K562 (cell line): ENCODE measurements around the gene SMIM17. TPM values are rescaled to one million over a fixed set of nuclear protein-coding genes. Genes with fewer than 3 reads are reported as not detected.

Experiments used
- ATAC-seq: fragments of 200-7000 bp; cut with Tn5 transposase; 3 replicates; pipeline ENCODE4 v1.9.1; 2020; ENCODE audit warnings: moderate library complexity
- BruUV-seq: library from RNA; stranded (reverse); fragments of 400-500 nt; replicated peaks from 2 replicates; lab custom pipeline; 2021; lab: Mats Ljungman, UMichigan
- CTCF ChIA-PET: fragments of 300-600 bp; formaldehyde crosslinking; extraction: SDS; loops from one replicate; lab custom pipeline; 2021; ENCODE audit warnings: low intra/inter-chr PET ratio; lab: Yijun Ruan, JAX
- POLR2A ChIA-PET: fragments of 300-600, 350-650 bp; sonication (Branson Sonifier 250); formaldehyde crosslinking; extraction: SDS; loops from one replicate; lab custom pipeline; 2021; ENCODE audit warnings: antibody characterized with exemption, inconsistent platforms; lab: Yijun Ruan, JAX
- DNase-seq, 4 experiments: peaks; one replicate each; pipeline versions ENCODE4 v3.0.0 to v3.0.0-alpha.2; 2011 to 2018; ENCODE audit warnings: low spot score in 3 of 4, mixed read lengths in 3 of 4; ENCODE audit errors: extremely low read depth in 1 of 4
- FAIRE-seq: peaks from 2 replicates; lab custom pipeline; 2011; peaks lifted over from hg19 to GRCh38; lab: Jason Lieb, UNC
- H2AFZ ChIP-seq: 2 replicates; pipeline ENCODE4 v1.6.0; 2011; ENCODE audit warnings: low read depth, low read length, control low read depth, inconsistent platforms
- H3K27ac ChIP-seq: fragments of 200-600 bp; 3 replicates; pipeline ENCODE4 v1.8.0; 2011; ENCODE audit warnings: low read depth, mild to moderate bottlenecking, control low read depth, inconsistent platforms, low read length, moderate library complexity, mixed read lengths; ENCODE audit errors: extremely low read depth
- H3K27me3 ChIP-seq, 2 experiments: fragments of 300-600 bp in 1 of 2; 2 replicates in 1 of 2; 3 replicates in 1 of 2; pipeline versions ENCODE4 v1.6.0 to v1.8.0; 2011; ENCODE audit warnings: inconsistent platforms in 2 of 2, low read length in 2 of 2, mild to moderate bottlenecking in 1 of 2, mixed read lengths in 1 of 2, moderate library complexity in 1 of 2; ENCODE audit not compliant: control insufficient read depth in 2 of 2, insufficient read depth in 2 of 2
- H3K36me3 ChIP-seq: fragments of 300-600 bp; 3 replicates; pipeline ENCODE4 v1.8.0; 2011; ENCODE audit warnings: mild to moderate bottlenecking, low read length, inconsistent platforms; ENCODE audit not compliant: control insufficient read depth, insufficient read depth
- H3K4me1 ChIP-seq, 2 experiments: fragments of 200-600 bp in 1 of 2; replicated peaks in 1 of 2; 2 replicates in 1 of 2; 3 replicates in 1 of 2; pipeline versions ENCODE4 v1.5.1 to v1.8.0; 2011; ENCODE audit warnings: inconsistent platforms in 2 of 2, low read length in 2 of 2, mild to moderate bottlenecking in 1 of 2, mixed read lengths in 1 of 2, moderate library complexity in 1 of 2; ENCODE audit not compliant: control insufficient read depth in 2 of 2, insufficient read depth in 2 of 2
- H3K4me2 ChIP-seq: 2 replicates; pipeline ENCODE4 v1.6.1; 2011; ENCODE audit warnings: low read length, control low read depth, inconsistent platforms, mixed read lengths; ENCODE audit not compliant: insufficient read depth
- H3K4me3 ChIP-seq: fragments of 200-600 bp; sonication (generic), shearing (Covaris generic); 2 replicates; pipeline ENCODE4 v1.5.1; 2016; ENCODE audit warnings: control low read depth, inconsistent platforms
- H3K79me2 ChIP-seq: fragments of 200-600 bp; 3 replicates; pipeline ENCODE4 v1.8.0; 2011; ENCODE audit warnings: low read length, inconsistent platforms; ENCODE audit not compliant: control insufficient read depth, insufficient read depth
- H3K9ac ChIP-seq, 2 experiments: 2 replicates each; pipeline versions ENCODE4 v1.6.0 to v1.6.1; 2011; ENCODE audit warnings: low read depth in 2 of 2, low read length in 2 of 2, control low read depth in 1 of 2, inconsistent platforms in 1 of 2, mild to moderate bottlenecking in 1 of 2, mixed read lengths in 1 of 2; ENCODE audit not compliant: insufficient read depth in 1 of 2
- H3K9me1 ChIP-seq: one replicate; pipeline ENCODE4 v1.6.0; 2011; ENCODE audit warnings: inconsistent platforms, mild to moderate bottlenecking, low read length, moderate library complexity; ENCODE audit not compliant: control insufficient read depth, insufficient read depth
- H3K9me3 ChIP-seq: replicated peaks from 2 replicates; pipeline ENCODE4 v1.5.1; 2011; ENCODE audit warnings: low read depth, low read length, inconsistent platforms; ENCODE audit not compliant: control insufficient read depth, insufficient read depth
- H4K20me1 ChIP-seq: replicated peaks from 2 replicates; pipeline ENCODE4 v1.6.1; 2011; ENCODE audit warnings: low read length, inconsistent platforms, mixed read lengths; ENCODE audit not compliant: control insufficient read depth, insufficient read depth
- ADNP ChIP-seq: fragments of 200-800 bp; sonication (Bioruptor generic); IDR thresholded peaks from 2 replicates; pipeline ENCODE4 v1.6.1; 2016; ENCODE audit warnings: missing genetic modification characterization, missing compliant biosample characterization
- CBX8 ChIP-seq: fragments of 200-600 bp; sonication (generic); IDR thresholded peaks from 2 replicates; pipeline ENCODE4 v1.6.1; 2012; ENCODE audit warnings: borderline replicate concordance, mixed run types, low read depth, mild to moderate bottlenecking, moderate library complexity, mixed read lengths, low read length, control low read depth, inconsistent platforms; ENCODE audit not compliant: poor library complexity, severe bottlenecking; ENCODE audit errors: extremely low read depth
- E2F3 ChIP-seq: fragments of 250-450 bp; sonication (Bioruptor Pico); IDR thresholded peaks from 2 replicates; pipeline ENCODE4 v1.4.0; 2020; ENCODE audit warnings: mild to moderate bottlenecking
- HOXB6 ChIP-seq: fragments of 250-450 bp; sonication (Bioruptor Pico); IDR thresholded peaks from 2 replicates; pipeline ENCODE4 v1.5.1; 2022; ENCODE audit warnings: mild to moderate bottlenecking, borderline replicate concordance
- KDM1A ChIP-seq, 2 experiments: fragments of 450-650 bp; IDR thresholded peaks; 2 replicates each; pipeline ENCODE4 v1.6.1; 2016; ENCODE audit warnings: mild to moderate bottlenecking in 2 of 2
- MTA1 ChIP-seq: fragments of 450-650 bp; IDR thresholded peaks from 2 replicates; pipeline ENCODE4 v1.6.1; 2017; ENCODE audit warnings: borderline replicate concordance
- MXI1 ChIP-seq: IDR thresholded peaks from 2 replicates; pipeline ENCODE4 v1.6.1; 2011; ENCODE audit warnings: low read depth, mild to moderate bottlenecking, improper control_type of control experiment, low read length
- NUFIP1 ChIP-seq: fragments of 450-650 bp; IDR thresholded peaks from 2 replicates; pipeline ENCODE4 v1.6.1; 2018; ENCODE audit not compliant: partially characterized antibody
- POLR2AphosphoS2 ChIP-seq: IDR thresholded peaks from 2 replicates; pipeline ENCODE4 v1.6.1; 2012; ENCODE audit warnings: low read length, improper control_type of control experiment
- PTRF ChIP-seq: fragments of 450-650 bp; IDR thresholded peaks from 2 replicates; pipeline ENCODE4 v1.6.1; 2016; ENCODE audit warnings: mild to moderate bottlenecking, missing genetic modification characterization, missing compliant biosample characterization
- ZKSCAN3 ChIP-seq: fragments of 250-450 bp; sonication (Bioruptor Pico); IDR thresholded peaks from 2 replicates; pipeline ENCODE4 v1.4.0; 2020
- ZNF23 ChIP-seq: fragments of 250-450 bp; sonication (Bioruptor Pico); IDR thresholded peaks from 2 replicates; pipeline ENCODE4 v1.4.0; 2020; ENCODE audit warnings: mild to moderate bottlenecking
- ZNF239 ChIP-seq: fragments of 250-450 bp; sonication (Bioruptor Pico); IDR thresholded peaks from 2 replicates; pipeline ENCODE4 v1.4.0; 2020; ENCODE audit warnings: mild to moderate bottlenecking
- WGBS: fragments of 100-300 bp; shearing (Covaris generic); methylation state at CpG from one replicate; pipeline ENCODE4 v1.1.6; 2016; ENCODE audit warnings: low coverage, mixed read lengths; ENCODE audit not compliant: insufficient coverage; ENCODE audit errors: missing lambda C conversion rate; 5-methylcytosine and 5-hydroxymethylcytosine counted together
- in situ Hi-C: fragments of 300-500 bp; cut with MboI; formaldehyde crosslinking; loops from 4 replicates; pipeline ENCODE4 v1.15.0; 2018; ENCODE audit warnings: inconsistent platforms, mixed read lengths
- intact Hi-C: fragments of 100-400 bp; cut with micrococcal nuclease; formaldehyde crosslinking; loops from 2 replicates; pipeline ENCODE4 v1.14.2; 2022
- polyA plus RNA-seq, 8 experiments: library from polyadenylated mRNA; depleted of rRNA in 4 of 8; stranded (reverse) in 5 of 8; unstranded in 3 of 8; fragments of >200 nt; fragmentation: Nextera tagmentation in 2 of 8; fragmentation: Illumina TruSeq in 1 of 8; extraction: Ambion mirVana in 2 of 8; extraction: Trizol in 1 of 8; gene quantifications; 2 replicates each; pipeline versions ENCODE4 v1.2.1 to v1.2.3, GENCODE V29; 2011 to 2014; ENCODE audit warnings: inconsistent platforms in 1 of 8, missing spikeins in 1 of 8
- total RNA-seq, 7 experiments: library from RNA; depleted of rRNA in 6 of 7; stranded (reverse); fragments of >200 nt in 6 of 7; fragmentation: Illumina TruSeq in 2 of 7; extraction: Trizol in 2 of 7; gene quantifications; 2 replicates each; pipeline versions ENCODE4 v1.2.1 to v1.2.3, GENCODE V29; 2011 to 2021; ENCODE audit warnings: low replicate concordance in 1 of 7
- TF ChIP-seq, protein P1 (sequence below): fragments of 450-650 bp; formaldehyde crosslinking; IDR thresholded peaks from 2 replicates; pipeline ENCODE4 v1.4.0; 2020; ENCODE audit warnings: mild to moderate bottlenecking, moderate library complexity
- TF ChIP-seq, protein P2 (sequence below), 2 experiments: fragments of 200-800 bp in 1 of 2; sonication (Bioruptor generic) in 1 of 2; sonication (generic) in 1 of 2; formaldehyde crosslinking in 1 of 2; IDR thresholded peaks in 1 of 2; conservative IDR thresholded peaks in 1 of 2; 2 replicates each; pipeline versions ENCODE4 v1.5.0 to v1.6.1; 2016 to 2020; ENCODE audit warnings: missing compliant biosample characterization in 1 of 2, missing genetic modification characterization in 1 of 2, missing genetic modification reagents in 1 of 2
- TF ChIP-seq, protein P3 (sequence below): IDR thresholded peaks from 3 replicates; pipeline ENCODE4 v1.6.1; 2011; ENCODE audit warnings: borderline replicate concordance, mild to moderate bottlenecking, moderate library complexity; ENCODE audit not compliant: insufficient read length; ENCODE audit errors: extremely low read depth

Gene SMIM17
- total and polyA plus RNA-seq, 9 of the 15 experiments (the other 6 are each of a cell fraction or from before 2014, with no cell fraction given), result not detected

DNA sequence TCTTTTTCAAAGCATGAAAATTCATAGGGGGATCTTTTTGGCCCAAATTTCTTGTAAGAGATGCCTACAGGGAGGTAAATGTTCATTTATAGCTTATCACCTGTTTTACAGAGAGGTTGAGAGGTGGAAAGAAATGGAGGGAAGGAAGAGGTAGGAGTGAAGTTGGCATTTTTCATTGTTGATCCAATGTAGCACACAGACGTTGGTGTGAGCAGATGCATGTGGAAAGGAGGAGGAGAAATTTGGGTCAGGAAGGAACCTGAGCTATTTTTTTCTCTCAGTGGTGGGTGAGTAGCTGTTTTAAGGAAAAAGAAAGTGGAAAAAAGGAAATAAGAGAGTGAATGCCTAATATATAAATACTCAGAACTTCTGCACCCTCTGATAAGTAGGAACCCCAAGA lies 9.9 kb upstream of the SMIM17 start:
- Histone ChIP-seq H3K4me3 (no peak overlapping the region), H3K36me3 (no peaks in the 10 kb centered on the region), H3K27me3 (no peaks in the 10 kb centered on the region), H3K9me3 (peaks cover 1% of the 10 kb centered on the region; the same call in 1 of the 2 replicates), H3K79me2 (no peaks in the 10 kb centered on the region), H3K4me2 (no peak overlapping the region), H3K9me1 (no peaks in the 10 kb centered on the region), H3K4me1 (no peaks in the 10 kb centered on the region), H2AFZ (no peak overlapping the region), H4K20me1 (no peaks in the 10 kb centered on the region), H3K27ac (no peak overlapping the region), H3K9ac (no peak overlapping the region)
- FAIRE-seq (no peak), DNase-seq (no peak), ATAC-seq (no peak)
- intact Hi-C loops (no loop called here), in situ Hi-C loops (no loop called here)
- BruUV-seq, result no TSS peak
- POLR2A ChIA-PET, result no interaction called here
- CTCF ChIA-PET, result no interaction called here
- WGBS, result 0% methylated on average over 1 of the region's 1 CpG
- TF ChIP-seq HOXB6 (CRISPR knock-in tag), result no peak
- TF ChIP-seq PTRF (tag), result no peak
- no peak for TF ChIP-seq ZNF23 (CRISPR knock-in tag)
- TF ChIP-seq, protein P1, sequence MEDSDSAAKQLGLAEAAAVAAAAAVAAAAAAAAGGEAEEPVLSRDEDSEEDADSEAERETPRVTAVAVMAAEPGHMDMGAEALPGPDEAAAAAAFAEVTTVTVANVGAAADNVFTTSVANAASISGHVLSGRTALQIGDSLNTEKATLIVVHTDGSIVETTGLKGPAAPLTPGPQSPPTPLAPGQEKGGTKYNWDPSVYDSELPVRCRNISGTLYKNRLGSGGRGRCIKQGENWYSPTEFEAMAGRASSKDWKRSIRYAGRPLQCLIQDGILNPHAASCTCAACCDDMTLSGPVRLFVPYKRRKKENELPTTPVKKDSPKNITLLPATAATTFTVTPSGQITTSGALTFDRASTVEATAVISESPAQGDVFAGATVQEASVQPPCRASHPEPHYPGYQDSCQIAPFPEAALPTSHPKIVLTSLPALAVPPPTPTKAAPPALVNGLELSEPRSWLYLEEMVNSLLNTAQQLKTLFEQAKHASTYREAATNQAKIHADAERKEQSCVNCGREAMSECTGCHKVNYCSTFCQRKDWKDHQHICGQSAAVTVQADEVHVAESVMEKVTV (CRISPR knock-in tag), result no peak
- no peak for TF ChIP-seq ADNP (tag)
- TF ChIP-seq, protein P2, sequence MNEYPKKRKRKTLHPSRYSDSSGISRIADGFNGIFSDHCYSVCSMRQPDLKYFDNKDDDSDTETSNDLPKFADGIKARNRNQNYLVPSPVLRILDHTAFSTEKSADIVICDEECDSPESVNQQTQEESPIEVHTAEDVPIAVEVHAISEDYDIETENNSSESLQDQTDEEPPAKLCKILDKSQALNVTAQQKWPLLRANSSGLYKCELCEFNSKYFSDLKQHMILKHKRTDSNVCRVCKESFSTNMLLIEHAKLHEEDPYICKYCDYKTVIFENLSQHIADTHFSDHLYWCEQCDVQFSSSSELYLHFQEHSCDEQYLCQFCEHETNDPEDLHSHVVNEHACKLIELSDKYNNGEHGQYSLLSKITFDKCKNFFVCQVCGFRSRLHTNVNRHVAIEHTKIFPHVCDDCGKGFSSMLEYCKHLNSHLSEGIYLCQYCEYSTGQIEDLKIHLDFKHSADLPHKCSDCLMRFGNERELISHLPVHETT (CRISPR knock-in tag; conservative IDR thresholded peaks at IDR 0.05 in 1 of 2, IDR thresholded peaks at IDR 0.05 in 1 of 2), result no peak
- no peak for TF ChIP-seq MXI1
- no peak for TF ChIP-seq POLR2AphosphoS2
- no peak for TF ChIP-seq CBX8
- no peak for TF ChIP-seq NUFIP1
- no peak for TF ChIP-seq MTA1
- TF ChIP-seq, protein P3, sequence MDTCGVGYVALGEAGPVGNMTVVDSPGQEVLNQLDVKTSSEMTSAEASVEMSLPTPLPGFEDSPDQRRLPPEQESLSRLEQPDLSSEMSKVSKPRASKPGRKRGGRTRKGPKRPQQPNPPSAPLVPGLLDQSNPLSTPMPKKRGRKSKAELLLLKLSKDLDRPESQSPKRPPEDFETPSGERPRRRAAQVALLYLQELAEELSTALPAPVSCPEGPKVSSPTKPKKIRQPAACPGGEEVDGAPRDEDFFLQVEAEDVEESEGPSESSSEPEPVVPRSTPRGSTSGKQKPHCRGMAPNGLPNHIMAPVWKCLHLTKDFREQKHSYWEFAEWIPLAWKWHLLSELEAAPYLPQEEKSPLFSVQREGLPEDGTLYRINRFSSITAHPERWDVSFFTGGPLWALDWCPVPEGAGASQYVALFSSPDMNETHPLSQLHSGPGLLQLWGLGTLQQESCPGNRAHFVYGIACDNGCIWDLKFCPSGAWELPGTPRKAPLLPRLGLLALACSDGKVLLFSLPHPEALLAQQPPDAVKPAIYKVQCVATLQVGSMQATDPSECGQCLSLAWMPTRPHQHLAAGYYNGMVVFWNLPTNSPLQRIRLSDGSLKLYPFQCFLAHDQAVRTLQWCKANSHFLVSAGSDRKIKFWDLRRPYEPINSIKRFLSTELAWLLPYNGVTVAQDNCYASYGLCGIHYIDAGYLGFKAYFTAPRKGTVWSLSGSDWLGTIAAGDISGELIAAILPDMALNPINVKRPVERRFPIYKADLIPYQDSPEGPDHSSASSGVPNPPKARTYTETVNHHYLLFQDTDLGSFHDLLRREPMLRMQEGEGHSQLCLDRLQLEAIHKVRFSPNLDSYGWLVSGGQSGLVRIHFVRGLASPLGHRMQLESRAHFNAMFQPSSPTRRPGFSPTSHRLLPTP, result no peak
- TF ChIP-seq ZKSCAN3 (CRISPR knock-in tag), result no peak
- no peak for TF ChIP-seq E2F3 (CRISPR knock-in tag)
- no peak for TF ChIP-seq ZNF239
- TF ChIP-seq KDM1A (IDR thresholded peaks at IDR 0.05), result no peak
